Measurements from ENCODE around the gene KIAA1328. TPM values are rescaled to one million over a fixed set of nuclear protein-coding genes. Genes with fewer than 3 reads are reported as not detected.

The KIAA1328 gene
- total RNA-seq, 4 donors from 2014 or later: 12.3 to 16.6 (median 13.1) TPM

DNA sequence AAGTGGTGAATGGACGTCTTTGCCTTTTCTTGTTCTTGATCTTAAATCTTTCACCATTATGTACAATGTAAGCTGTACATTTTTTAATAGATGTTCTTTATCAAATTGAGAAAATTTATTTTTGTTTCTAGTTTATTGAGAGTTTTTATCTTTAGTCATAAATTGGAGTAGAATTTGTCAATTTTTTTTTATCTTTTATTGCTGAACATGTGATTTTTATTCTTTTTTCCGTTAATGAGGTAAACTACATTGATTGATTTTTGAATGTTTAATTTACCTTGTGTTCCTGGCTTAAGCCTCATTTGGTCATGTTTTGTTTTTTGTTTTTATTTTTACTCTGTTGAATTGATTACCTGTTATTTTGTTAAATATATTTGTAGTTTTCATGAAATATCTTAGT is 19.7 kb downstream of the KIAA1328 start:
- peaks cover 0 to 8% (median 3%) of the 10 kb centered on the region in 4 donors for H3K36me3 ChIP-seq
- H3K27ac ChIP-seq (replicated peaks in 1 of 4): no peak overlapping the region
- WGBS: 96% methylated on average over 2 of the region's 2 CpGs
- H3K4me3 ChIP-seq: no peak overlapping the region
- TF ChIP-seq EP300 (IDR thresholded peaks at IDR 0.05) (no peak), POLR2AphosphoS5 (IDR thresholded peaks at IDR 0.05) (no peak), POLR2A (IDR thresholded peaks at IDR 0.05; ENCODE audit: low read depth) (no peak)
- TF ChIP-seq, protein P1, sequence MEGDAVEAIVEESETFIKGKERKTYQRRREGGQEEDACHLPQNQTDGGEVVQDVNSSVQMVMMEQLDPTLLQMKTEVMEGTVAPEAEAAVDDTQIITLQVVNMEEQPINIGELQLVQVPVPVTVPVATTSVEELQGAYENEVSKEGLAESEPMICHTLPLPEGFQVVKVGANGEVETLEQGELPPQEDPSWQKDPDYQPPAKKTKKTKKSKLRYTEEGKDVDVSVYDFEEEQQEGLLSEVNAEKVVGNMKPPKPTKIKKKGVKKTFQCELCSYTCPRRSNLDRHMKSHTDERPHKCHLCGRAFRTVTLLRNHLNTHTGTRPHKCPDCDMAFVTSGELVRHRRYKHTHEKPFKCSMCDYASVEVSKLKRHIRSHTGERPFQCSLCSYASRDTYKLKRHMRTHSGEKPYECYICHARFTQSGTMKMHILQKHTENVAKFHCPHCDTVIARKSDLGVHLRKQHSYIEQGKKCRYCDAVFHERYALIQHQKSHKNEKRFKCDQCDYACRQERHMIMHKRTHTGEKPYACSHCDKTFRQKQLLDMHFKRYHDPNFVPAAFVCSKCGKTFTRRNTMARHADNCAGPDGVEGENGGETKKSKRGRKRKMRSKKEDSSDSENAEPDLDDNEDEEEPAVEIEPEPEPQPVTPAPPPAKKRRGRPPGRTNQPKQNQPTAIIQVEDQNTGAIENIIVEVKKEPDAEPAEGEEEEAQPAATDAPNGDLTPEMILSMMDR (IDR thresholded peaks at IDR 0.05): no peak
- no peaks in the 10 kb centered on the region for H3K27me3 ChIP-seq
- H3K9me3 ChIP-seq: no peaks in the 10 kb centered on the region
- no peak for DNase-seq (ENCODE audit: extremely low spot score)
- intact Hi-C loops (cut with DNase I): no loop called here
- no peaks in the 10 kb centered on the region for H3K4me1 ChIP-seq

DNA sequence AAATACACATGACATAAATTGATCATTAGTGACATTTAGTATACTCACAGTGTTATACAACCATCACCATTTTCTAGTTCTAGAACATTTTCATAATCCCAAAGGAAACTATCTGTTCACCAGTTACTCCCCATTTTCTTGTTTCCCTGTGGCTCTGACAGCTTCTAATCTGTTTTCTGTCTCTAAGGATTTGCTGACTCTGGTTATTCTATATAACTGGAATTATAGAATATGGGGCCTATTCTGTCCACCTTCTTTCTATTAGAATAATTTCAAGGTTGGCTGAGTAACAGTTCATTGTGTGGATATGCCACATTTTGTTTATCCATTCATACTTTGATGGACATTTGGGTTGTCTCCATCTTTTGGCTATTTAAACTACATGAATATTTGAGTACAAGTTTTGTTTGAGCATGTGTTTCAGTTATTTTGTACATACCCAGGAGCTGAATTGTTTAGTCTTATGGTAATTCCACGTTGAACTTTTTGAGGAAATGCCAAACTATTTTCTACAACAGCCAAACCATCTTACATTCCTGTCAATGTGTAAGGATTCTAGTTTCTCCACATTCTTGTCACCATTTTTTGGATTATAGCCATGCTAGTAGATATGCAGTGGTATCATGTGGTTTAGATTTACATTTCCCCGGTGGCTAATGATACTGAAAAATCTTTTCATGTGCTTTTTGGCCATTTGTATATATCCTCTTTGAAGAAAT is 20.5 kb downstream of the KIAA1328 start:
- H3K36me3 ChIP-seq: peaks cover 0 to 8% (median 3%) of the 10 kb centered on the region in 4 donors
- no peaks in the 10 kb centered on the region for H3K9me3 ChIP-seq
- DNase-seq (ENCODE audit: extremely low spot score): no peak
- TF ChIP-seq POLR2AphosphoS5 (IDR thresholded peaks at IDR 0.05) (no peak), POLR2A (IDR thresholded peaks at IDR 0.05; ENCODE audit: low read depth) (no peak)
- TF ChIP-seq, protein P1 (IDR thresholded peaks at IDR 0.05): no peak
- 58% methylated on average over 2 of the region's 2 CpGs for WGBS
- H3K27me3 ChIP-seq: no peaks in the 10 kb centered on the region
- intact Hi-C loops (cut with DNase I): no loop called here
- no peaks in the 10 kb centered on the region for H3K4me1 ChIP-seq
- H3K27ac ChIP-seq (replicated peaks in 1 of 4): no peak overlapping the region
- no peak overlapping the region for H3K4me3 ChIP-seq

DNA sequence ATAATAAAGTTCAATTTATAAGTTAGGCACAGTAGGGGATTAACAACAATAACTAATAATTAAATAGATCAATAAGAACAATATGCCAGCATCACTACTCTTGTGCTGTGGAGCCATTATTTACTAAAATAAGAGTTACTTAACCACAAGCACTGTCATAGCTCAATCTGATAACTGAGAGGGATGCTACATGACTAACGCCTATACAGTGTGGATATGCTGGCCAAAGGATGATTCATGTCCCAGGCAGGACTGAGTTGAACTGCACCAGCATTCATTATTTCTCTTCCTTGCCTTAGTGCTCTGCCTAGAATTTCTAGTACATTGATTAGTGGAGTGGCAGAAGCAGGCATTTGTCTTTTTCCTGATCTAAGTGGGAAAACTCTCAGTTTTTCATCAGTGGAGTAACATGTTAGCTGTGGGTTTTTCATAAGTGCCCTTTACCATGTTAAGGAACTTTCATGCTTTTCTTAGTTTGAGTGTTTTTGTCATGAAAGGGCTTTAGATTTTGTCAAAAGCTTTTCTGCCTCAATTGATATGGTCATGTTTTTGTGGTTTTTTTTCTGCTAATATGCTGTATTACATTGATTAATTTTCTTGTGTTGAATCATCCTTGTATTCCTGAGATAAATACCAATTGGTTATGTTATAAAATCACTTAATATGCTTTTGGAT is 21.7 kb downstream of the KIAA1328 start:
- H3K36me3 ChIP-seq: peaks cover 0 to 8% (median 3%) of the 10 kb centered on the region in 4 donors
- intact Hi-C loops (cut with DNase I): no loop called here
- H3K4me1 ChIP-seq: no peaks in the 10 kb centered on the region
- no peak overlapping the region for H3K4me3 ChIP-seq
- H3K27me3 ChIP-seq: no peaks in the 10 kb centered on the region
- no peak for DNase-seq (ENCODE audit: extremely low spot score)
- no peak for TF ChIP-seq POLR2AphosphoS5 (IDR thresholded peaks at IDR 0.05)
- no peak for TF ChIP-seq EP300 (IDR thresholded peaks at IDR 0.05)
- TF ChIP-seq, protein P1 (IDR thresholded peaks at IDR 0.05): no peak
- TF ChIP-seq POLR2A (IDR thresholded peaks at IDR 0.05; ENCODE audit: low read depth): no peak
- no peaks in the 10 kb centered on the region for H3K9me3 ChIP-seq
- no peak overlapping the region for H3K27ac ChIP-seq (replicated peaks in 1 of 4)
- WGBS: 57% methylated on average over 1 of the region's 1 CpG

DNA sequence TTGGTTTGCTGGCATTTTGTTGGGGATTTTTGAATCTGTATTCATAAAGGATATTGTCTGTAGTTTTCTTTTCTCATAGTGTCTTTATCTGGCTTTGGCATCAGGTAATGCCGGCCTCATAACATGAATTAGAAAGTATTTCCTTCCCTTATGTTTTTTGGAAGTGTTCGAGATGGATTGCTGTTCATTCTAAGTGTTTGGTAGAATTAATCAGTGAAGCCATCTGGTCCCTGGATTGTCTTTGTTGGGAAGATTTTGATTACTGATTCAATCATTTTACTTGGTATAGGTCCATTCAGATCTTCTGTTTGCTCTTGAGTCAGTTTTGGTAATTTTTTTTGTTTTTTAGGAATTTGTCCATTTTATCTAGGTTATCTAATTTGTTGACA is 22.3 kb downstream of the KIAA1328 start:
- DNase-seq (ENCODE audit: extremely low spot score): no peak
- H3K4me1 ChIP-seq: no peaks in the 10 kb centered on the region
- TF ChIP-seq POLR2A (IDR thresholded peaks at IDR 0.05; ENCODE audit: low read depth) (no peak), POLR2AphosphoS5 (IDR thresholded peaks at IDR 0.05) (no peak), EP300 (IDR thresholded peaks at IDR 0.05) (no peak)
- TF ChIP-seq, protein P1 (IDR thresholded peaks at IDR 0.05): no peak

More for the DNA sequence above, 22.3 kb downstream of the KIAA1328 start:
- Histone ChIP-seq H3K27ac (replicated peaks in 1 of 4) (no peak overlapping the region), H3K36me3 (peaks cover 0 to 8% (median 3%) of the 10 kb centered on the region in 4 donors), H3K4me3 (no peak overlapping the region), H3K27me3 (no peaks in the 10 kb centered on the region), H3K9me3 (no peaks in the 10 kb centered on the region)
- intact Hi-C loops (cut with DNase I): no loop called here
- WGBS: 68% methylated on average over 2 of the region's 2 CpGs
